OCI-LY1 (cell line): ENCODE results near the gene CNOT4.
A peak's percentile ranks its signal among the peaks of the same experiment; 100 is the strongest.

Source experiments
- H2AFZ ChIP-seq: fragments of 200-600 bp; sonication (generic), shearing (Covaris generic); 2 replicates; pipeline ENCODE4 v1.6.0; 2014; ENCODE audit warnings: antibody characterized with exemption, mild to moderate bottlenecking, low read length
- H3F3A ChIP-seq: fragments of 200-600 bp; sonication (generic), shearing (Covaris generic); 2 replicates; pipeline ENCODE4 v1.6.0; 2014; ENCODE audit warnings: mild to moderate bottlenecking, antibody characterized with exemption, low read length, moderate library complexity; ENCODE audit not compliant: insufficient read depth
- H3K27ac ChIP-seq: fragments of 200-600 bp; sonication (generic); 2 replicates; pipeline ENCODE4 v1.5.1; 2014; ENCODE audit warnings: low read length, mixed run types, mild to moderate bottlenecking, low read depth; ENCODE audit not compliant: poor library complexity, severe bottlenecking
- H3K27me3 ChIP-seq: fragments of 200-600 bp; sonication (generic); 2 replicates; pipeline ENCODE4 v1.6.0; 2014; ENCODE audit warnings: antibody characterized with exemption, mild to moderate bottlenecking, low read length, moderate library complexity; ENCODE audit not compliant: insufficient read depth
- H3K36me3 ChIP-seq: fragments of 200-600 bp; sonication (generic); 2 replicates; pipeline ENCODE4 v1.6.1; 2014; ENCODE audit warnings: mild to moderate bottlenecking, antibody characterized with exemption, low read length, moderate library complexity, mixed read lengths; ENCODE audit not compliant: insufficient read depth
- H3K4me1 ChIP-seq: fragments of 200-600 bp; sonication (generic); 2 replicates; pipeline ENCODE4 v1.5.1; 2014; ENCODE audit warnings: mild to moderate bottlenecking, low read length, moderate library complexity; ENCODE audit not compliant: insufficient read depth, severe bottlenecking
- H3K4me2 ChIP-seq: fragments of 200-600 bp; sonication (generic), shearing (Covaris generic); 2 replicates; pipeline ENCODE4 v1.6.1; 2014; ENCODE audit warnings: low read length
- H3K4me3 ChIP-seq: fragments of 200-600 bp; sonication (generic); 2 replicates; pipeline ENCODE4 v1.5.1; 2014; ENCODE audit warnings: low read length, low read depth, mild to moderate bottlenecking, mixed read lengths; ENCODE audit not compliant: poor library complexity, severe bottlenecking
- H3K79me2 ChIP-seq: fragments of 200-600 bp; shearing (Covaris generic); 2 replicates; pipeline ENCODE4 v1.6.1; 2016; ENCODE audit warnings: mixed run types, low read length, mixed read lengths; ENCODE audit not compliant: insufficient read depth
- H3K9ac ChIP-seq: fragments of 200-600 bp; sonication (generic), shearing (Covaris generic); 2 replicates; pipeline ENCODE4 v1.6.1; 2014; ENCODE audit warnings: mild to moderate bottlenecking, low read length, mixed read lengths
- H3K9me2 ChIP-seq: fragments of 200-600 bp; sonication (generic), shearing (Covaris generic); 2 replicates; pipeline ENCODE4 v1.6.1; 2014; ENCODE audit warnings: low read depth, mild to moderate bottlenecking, low read length, mixed read lengths
- H3K9me3 ChIP-seq: fragments of 200-600 bp; shearing (Covaris generic); 2 replicates; pipeline ENCODE4 v1.6.1; 2014; ENCODE audit warnings: low read length, mixed read lengths
- H4K20me1 ChIP-seq: fragments of 200-600 bp; sonication (generic), shearing (Covaris generic); 2 replicates; pipeline ENCODE4 v1.6.0; 2016; ENCODE audit warnings: mild to moderate bottlenecking, low read length; ENCODE audit not compliant: insufficient read depth
- EZH2 ChIP-seq: fragments of 200-600 bp; sonication (generic), shearing (Covaris generic); IDR thresholded peaks from 2 replicates; pipeline ENCODE4 v1.8.0; 2017; ENCODE audit warnings: borderline replicate concordance, mixed run types, mild to moderate bottlenecking, antibody characterized with exemption, low read length, moderate library complexity, mixed read lengths
- TF ChIP-seq, protein P1 (sequence below): fragments of 200-600 bp; sonication (generic), shearing (Covaris generic); IDR thresholded peaks from 2 replicates; pipeline ENCODE4 v1.5.1; 2017; ENCODE audit warnings: mild to moderate bottlenecking, antibody characterized with exemption, low read length, moderate library complexity, mixed read lengths

CNOT4 gene

DNA sequence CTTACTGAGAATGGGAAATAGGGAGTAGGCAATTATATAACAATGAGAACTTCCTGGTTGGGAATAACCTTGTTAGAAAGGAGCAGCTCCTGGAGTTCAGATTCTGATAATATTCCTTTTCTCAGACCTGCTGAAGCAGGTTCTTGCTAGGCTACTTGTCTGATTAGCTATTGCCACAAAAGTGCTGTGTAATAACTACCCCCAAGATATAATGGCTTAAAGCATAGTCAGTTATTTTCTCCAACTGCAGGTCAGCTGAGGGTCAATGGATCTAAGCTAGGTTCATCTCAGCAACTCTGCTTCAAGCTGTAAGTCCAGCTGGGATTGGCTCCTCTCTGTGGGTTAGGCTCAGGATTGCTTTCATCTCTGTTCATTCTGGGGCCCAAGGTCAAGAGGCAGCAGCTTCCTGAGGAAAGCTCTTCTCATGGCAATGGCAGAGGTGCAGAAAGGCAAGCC, 9.4 kb upstream of the CNOT4 start:
- no peak overlapping the region for H3K9ac ChIP-seq
- H3F3A ChIP-seq = no peaks in the 10 kb centered on the region
- no peaks in the 10 kb centered on the region for H4K20me1 ChIP-seq
- no peaks in the 10 kb centered on the region; the same call in 1 of the 2 replicates for H3K27me3 ChIP-seq
- no peak overlapping the region for H3K4me3 ChIP-seq
- H2AFZ ChIP-seq = no peak overlapping the region
- H3K9me2 ChIP-seq = no peaks in the 10 kb centered on the region
- peaks cover 3% of the 10 kb centered on the region; the same call in 1 of the 2 replicates for H3K9me3 ChIP-seq
- H3K27ac ChIP-seq = peak overlapping the region; percentile 18
- peaks cover 11% of the 10 kb centered on the region for H3K4me1 ChIP-seq
- H3K36me3 ChIP-seq = no peaks in the 10 kb centered on the region
- no peaks in the 10 kb centered on the region for H3K79me2 ChIP-seq
- no peak for TF ChIP-seq EZH2
- TF ChIP-seq, protein P1, sequence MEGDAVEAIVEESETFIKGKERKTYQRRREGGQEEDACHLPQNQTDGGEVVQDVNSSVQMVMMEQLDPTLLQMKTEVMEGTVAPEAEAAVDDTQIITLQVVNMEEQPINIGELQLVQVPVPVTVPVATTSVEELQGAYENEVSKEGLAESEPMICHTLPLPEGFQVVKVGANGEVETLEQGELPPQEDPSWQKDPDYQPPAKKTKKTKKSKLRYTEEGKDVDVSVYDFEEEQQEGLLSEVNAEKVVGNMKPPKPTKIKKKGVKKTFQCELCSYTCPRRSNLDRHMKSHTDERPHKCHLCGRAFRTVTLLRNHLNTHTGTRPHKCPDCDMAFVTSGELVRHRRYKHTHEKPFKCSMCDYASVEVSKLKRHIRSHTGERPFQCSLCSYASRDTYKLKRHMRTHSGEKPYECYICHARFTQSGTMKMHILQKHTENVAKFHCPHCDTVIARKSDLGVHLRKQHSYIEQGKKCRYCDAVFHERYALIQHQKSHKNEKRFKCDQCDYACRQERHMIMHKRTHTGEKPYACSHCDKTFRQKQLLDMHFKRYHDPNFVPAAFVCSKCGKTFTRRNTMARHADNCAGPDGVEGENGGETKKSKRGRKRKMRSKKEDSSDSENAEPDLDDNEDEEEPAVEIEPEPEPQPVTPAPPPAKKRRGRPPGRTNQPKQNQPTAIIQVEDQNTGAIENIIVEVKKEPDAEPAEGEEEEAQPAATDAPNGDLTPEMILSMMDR = no peak
- peak overlapping the region; percentile 34; the same call in 1 of the 2 replicates for H3K4me2 ChIP-seq

DNA sequence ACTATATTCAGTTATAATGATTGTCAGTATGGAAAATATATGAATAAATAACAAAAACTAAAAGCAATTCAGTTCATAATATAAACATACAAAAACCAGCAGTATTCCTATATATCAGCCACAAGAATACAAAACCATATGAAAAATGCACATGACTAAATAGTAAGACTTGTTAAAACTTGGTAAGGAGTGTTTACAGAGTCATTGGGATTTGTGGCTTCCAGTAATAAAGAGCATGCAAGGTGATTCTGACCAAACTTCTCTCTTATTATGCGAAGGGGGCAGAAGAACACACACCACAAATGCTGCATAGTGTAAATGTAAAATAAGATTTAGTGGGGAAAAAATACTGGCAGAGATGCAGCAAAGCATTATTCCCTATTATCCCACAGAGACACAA, 8.8 kb upstream of the CNOT4 start:
- H3K27me3 ChIP-seq = no peaks in the 10 kb centered on the region; the same call in 1 of the 2 replicates
- no peak overlapping the region for H3K27ac ChIP-seq
- no peaks in the 10 kb centered on the region for H3F3A ChIP-seq
- peaks cover 11% of the 10 kb centered on the region for H3K4me1 ChIP-seq
- H3K9me2 ChIP-seq = no peaks in the 10 kb centered on the region
- H2AFZ ChIP-seq = no peak overlapping the region
- peaks cover 3% of the 10 kb centered on the region; the same call in 1 of the 2 replicates for H3K9me3 ChIP-seq
- H3K4me2 ChIP-seq = no peak overlapping the region
- no peaks in the 10 kb centered on the region for H3K79me2 ChIP-seq
- no peaks in the 10 kb centered on the region for H4K20me1 ChIP-seq
- no peaks in the 10 kb centered on the region for H3K36me3 ChIP-seq
- TF ChIP-seq, protein P1 = no peak
- TF ChIP-seq EZH2 = no peak
- no peak overlapping the region for H3K9ac ChIP-seq
- H3K4me3 ChIP-seq = no peak overlapping the region

GRCh38 chr7:135517060-135517459, 7.2 kb upstream of the CNOT4 start:
- no peak overlapping the region for H3K9ac ChIP-seq
- 0 out of 2 replicates have a peak, but pooled peaks cover 3% of the 10 kb centered on the region for H3F3A ChIP-seq
- no peak for TF ChIP-seq EZH2
- TF ChIP-seq, protein P1 = no peak
- no peak overlapping the region for H2AFZ ChIP-seq
- H3K4me2 ChIP-seq = no peak overlapping the region
- H3K27me3 ChIP-seq = no peaks in the 10 kb centered on the region
- H4K20me1 ChIP-seq = no peaks in the 10 kb centered on the region
- H3K27ac ChIP-seq = no peak overlapping the region
- no peak overlapping the region for H3K4me3 ChIP-seq
- no peaks in the 10 kb centered on the region for H3K9me2 ChIP-seq
- no peaks in the 10 kb centered on the region for H3K79me2 ChIP-seq
- no peaks in the 10 kb centered on the region for H3K9me3 ChIP-seq
- H3K4me1 ChIP-seq = peaks cover 18% of the 10 kb centered on the region
- no peaks in the 10 kb centered on the region for H3K36me3 ChIP-seq
